Mesenteric fat pad (tissue), 1 donor: ENCODE results near the gene MAGOHB. TPM values are rescaled to one million over a fixed set of nuclear protein-coding genes. Genes with fewer than 3 reads are reported as not detected.
"Not testable (repeated sequence)": the region's sequence is repeated elsewhere in the genome, so short reads cannot be mapped to it uniquely, and the experiment has no call there.

Experiments used
- DNase-seq: peaks from one replicate; pipeline ENCODE4 v3.0.0-alpha.2; 2020; ENCODE audit warnings: low spot score
- total RNA-seq: library from RNA; stranded (reverse); fragmentation: NEBNext Ultra II Directional; extraction: Animal tissue kit (Norgen Biotek cat#: 25700); gene quantifications from one replicate; pipeline ENCODE4 v1.2.1, GENCODE V29; 2021
- donor health status: DM: yes; HTN: yes; CAD: no.

The MAGOHB gene
- total RNA-seq, 1 donor from 2014 or later: 17.7 TPM

- no peak for DNase-seq
Measured at GRCh38 chr12:10612984-10613348, 443 bp downstream of the MAGOHB start.

- DNase-seq: no peak
Measured at GRCh38 chr12:10612110-10612509, 1.3 kb downstream of the MAGOHB start.

GRCh38 chr12:10611258-10611657, 2.2 kb downstream of the MAGOHB start:
- not testable (repeated sequence) for DNase-seq

GRCh38 chr12:10610188-10610587, 3.2 kb downstream of the MAGOHB start:
- no peak for DNase-seq

- DNase-seq: no peak
Measured at GRCh38 chr12:10607885-10608458, 5.4 kb downstream of the MAGOHB start.

GRCh38 chr12:10601860-10602259, 11.5 kb downstream of the MAGOHB start:
- DNase-seq: no peak

GRCh38 chr12:10600988-10601387, 12.4 kb downstream of the MAGOHB start:
- DNase-seq: no peak

GRCh38 chr12:10595881-10596280, 17.5 kb downstream of the MAGOHB start:
- DNase-seq: no peak

GRCh38 chr12:10590966-10591365, 22.4 kb downstream of the MAGOHB start:
- DNase-seq: no peak

- no peak for DNase-seq
Measured at GRCh38 chr12:10584415-10584814, 29.0 kb downstream of the MAGOHB start.

- DNase-seq: no peak
Measured at GRCh38 chr12:10582704-10583103, 30.7 kb downstream of the MAGOHB start.

- not testable (repeated sequence) for DNase-seq
Measured at GRCh38 chr12:10582133-10582532, 31.3 kb downstream of the MAGOHB start.

GRCh38 chr12:10574307-10574706, 39.1 kb downstream of the MAGOHB start:
- no peak for DNase-seq

GRCh38 chr12:10572021-10572490, 41.4 kb downstream of the MAGOHB start:
- DNase-seq: not testable (repeated sequence)

- DNase-seq: no peak
Measured at GRCh38 chr12:10571141-10571540, 42.3 kb downstream of the MAGOHB start.

GRCh38 chr12:10567813-10568212, 45.6 kb downstream of the MAGOHB start:
- no peak for DNase-seq

GRCh38 chr12:10563966-10564365, 49.4 kb downstream of the MAGOHB start:
- no peak for DNase-seq

- DNase-seq: no peak
Measured at GRCh38 chr12:10563002-10563401, 50.4 kb downstream of the MAGOHB start.

GRCh38 chr12:10562306-10562933, 51.0 kb downstream of the MAGOHB start:
- no peak for DNase-seq

GRCh38 chr12:10559244-10559643, 54.2 kb downstream of the MAGOHB start:
- DNase-seq: no peak

GRCh38 chr12:10558789-10559188, 54.6 kb downstream of the MAGOHB start:
- no peak for DNase-seq

GRCh38 chr12:10558301-10558700, 55.1 kb downstream of the MAGOHB start:
- no peak for DNase-seq

- DNase-seq: no peak
Measured at GRCh38 chr12:10557766-10558165, 55.6 kb downstream of the MAGOHB start.
